ENCODE results near the gene GOT1. TPM values are rescaled to one million over a fixed set of nuclear protein-coding genes. Genes with fewer than 3 reads are reported as not detected.
A peak's percentile ranks its signal among the peaks of the same experiment; 100 is the strongest.

Gene GOT1
- total RNA-seq, 1 experiment from 2014 or later = 32.6 TPM

DNA sequence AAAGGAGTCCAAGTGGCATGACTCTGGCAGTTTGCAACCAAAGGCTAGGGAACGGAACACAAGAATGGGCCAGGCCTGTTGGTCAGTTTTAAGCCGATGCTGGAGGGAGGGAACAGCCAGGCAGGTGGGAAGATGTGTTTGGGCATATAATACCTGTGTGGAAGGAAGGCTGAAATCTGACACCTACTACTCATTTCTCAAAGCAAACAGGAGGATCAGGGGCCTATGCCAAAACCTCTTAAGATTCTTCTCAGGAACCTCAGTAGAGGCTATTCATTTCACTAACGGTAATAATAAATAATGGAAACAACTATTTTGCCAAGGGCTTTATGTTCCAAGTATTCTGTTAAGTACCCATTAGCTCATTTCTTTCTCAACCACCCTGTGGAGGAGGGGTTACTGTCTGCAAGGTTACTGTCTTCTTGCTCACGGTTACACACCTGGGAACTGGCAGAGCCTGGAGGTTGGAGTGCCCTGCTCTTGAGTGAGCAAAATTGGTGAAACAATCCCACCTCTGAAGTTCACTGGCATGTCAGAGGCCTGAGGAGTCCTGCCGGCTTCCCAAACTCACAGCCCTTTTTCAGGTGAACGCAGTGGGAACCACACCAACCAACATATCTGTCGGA lies 35.5 kb downstream of the GOT1 start:
- intact Hi-C loops (cut with micrococcal nuclease) = loop anchor here (1.0 kb wide), 1 partner anchor 35 kb away; the partner anchor contains the start of gene GOT1
- BruUV-seq (replicated peaks) = no TSS peak
- H3K79me2 ChIP-seq (ENCODE audit: low read length) = no peaks in the 10 kb centered on the region
- H3K4me3 ChIP-seq (ENCODE audit: low read length) = peak overlapping the region; percentile 43
- CTCF ChIA-PET = interaction anchor here (0.6 kb wide), 1 partner anchor 39 kb away, joined by 4 read pairs; no protein-coding TSS in a partner anchor
- no peaks in the 10 kb centered on the region for H3K27me3 ChIP-seq (ENCODE audit: low read length)
- H4K20me1 ChIP-seq (ENCODE audit: low read length) = no peaks in the 10 kb centered on the region
- TF ChIP-seq EZH2 (IDR thresholded peaks at IDR 0.05; ENCODE audit: low read length, unreplicated experiment) = no peak
- TF ChIP-seq, protein P1, sequence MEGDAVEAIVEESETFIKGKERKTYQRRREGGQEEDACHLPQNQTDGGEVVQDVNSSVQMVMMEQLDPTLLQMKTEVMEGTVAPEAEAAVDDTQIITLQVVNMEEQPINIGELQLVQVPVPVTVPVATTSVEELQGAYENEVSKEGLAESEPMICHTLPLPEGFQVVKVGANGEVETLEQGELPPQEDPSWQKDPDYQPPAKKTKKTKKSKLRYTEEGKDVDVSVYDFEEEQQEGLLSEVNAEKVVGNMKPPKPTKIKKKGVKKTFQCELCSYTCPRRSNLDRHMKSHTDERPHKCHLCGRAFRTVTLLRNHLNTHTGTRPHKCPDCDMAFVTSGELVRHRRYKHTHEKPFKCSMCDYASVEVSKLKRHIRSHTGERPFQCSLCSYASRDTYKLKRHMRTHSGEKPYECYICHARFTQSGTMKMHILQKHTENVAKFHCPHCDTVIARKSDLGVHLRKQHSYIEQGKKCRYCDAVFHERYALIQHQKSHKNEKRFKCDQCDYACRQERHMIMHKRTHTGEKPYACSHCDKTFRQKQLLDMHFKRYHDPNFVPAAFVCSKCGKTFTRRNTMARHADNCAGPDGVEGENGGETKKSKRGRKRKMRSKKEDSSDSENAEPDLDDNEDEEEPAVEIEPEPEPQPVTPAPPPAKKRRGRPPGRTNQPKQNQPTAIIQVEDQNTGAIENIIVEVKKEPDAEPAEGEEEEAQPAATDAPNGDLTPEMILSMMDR (conservative IDR thresholded peaks at IDR 0.05; ENCODE audit: low read depth, low read length) = no peak
- TF ChIP-seq EZH2phosphoT487 (IDR thresholded peaks at IDR 0.05; ENCODE audit: borderline replicate concordance, low read length) = no peak
- H3K27ac ChIP-seq (ENCODE audit: low read length) = peak overlapping the region; percentile 91
- ATAC-seq (peak; percentile 23), DNase-seq (peak; percentile 81)
- H3K4me2 ChIP-seq (ENCODE audit: low read length) = peak overlapping the region; percentile 73
- no peaks in the 10 kb centered on the region for H3K9me3 ChIP-seq (ENCODE audit: low read length)
- H3K36me3 ChIP-seq (ENCODE audit: low read depth, low read length) = peaks cover 15% of the 10 kb centered on the region; the same call in 1 of the 2 replicates
- no peaks in the 10 kb centered on the region for H3K9me2 ChIP-seq (replicated peaks; ENCODE audit: low read length)
- no peak overlapping the region for H2AFZ ChIP-seq (ENCODE audit: low read length)
- POLR2A ChIA-PET (ENCODE audit: unreplicated experiment) = no interaction called here
- H3K4me1 ChIP-seq (ENCODE audit: insufficient read depth, low read length) = peaks cover 58% of the 10 kb centered on the region
- peak overlapping the region; percentile 47 for H3K9ac ChIP-seq (ENCODE audit: low read length)
- peaks cover 7% of the 10 kb centered on the region for H3F3A ChIP-seq (ENCODE audit: low read length, unreplicated experiment)

DNA sequence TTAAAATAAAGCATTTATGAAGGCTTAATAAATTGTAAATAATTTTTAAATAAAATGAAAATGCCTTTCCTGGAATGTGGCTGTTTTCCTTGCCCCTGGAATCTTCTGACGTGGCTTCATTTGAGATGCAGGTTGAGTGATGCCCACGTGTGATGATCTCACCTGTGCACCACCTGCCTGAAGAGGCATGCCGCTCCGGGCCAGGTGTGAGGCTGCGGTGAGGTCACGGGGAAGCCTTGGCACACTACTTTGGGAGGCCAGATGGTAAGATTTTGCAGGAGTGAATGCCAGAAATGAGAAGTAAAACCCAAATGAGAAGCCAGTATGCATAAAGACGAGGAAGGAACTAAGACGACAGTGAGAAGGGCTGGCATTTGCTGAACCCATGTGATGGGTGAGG lies 36.2 kb downstream of the GOT1 start:
- peaks cover 58% of the 10 kb centered on the region for H3K4me1 ChIP-seq (ENCODE audit: insufficient read depth, low read length)
- no peak overlapping the region for H3K4me3 ChIP-seq (ENCODE audit: low read length)
- peaks cover 13% of the 10 kb centered on the region; the same call in 1 of the 2 replicates for H3K36me3 ChIP-seq (ENCODE audit: low read depth, low read length)
- intact Hi-C loops (cut with micrococcal nuclease) = no loop called here
- H3K9me2 ChIP-seq (replicated peaks; ENCODE audit: low read length) = no peaks in the 10 kb centered on the region
- no peaks in the 10 kb centered on the region for H3K27me3 ChIP-seq (ENCODE audit: low read length)
- peaks cover 7% of the 10 kb centered on the region for H3F3A ChIP-seq (ENCODE audit: low read length, unreplicated experiment)
- no peak for DNase-seq
- TF ChIP-seq EZH2 (IDR thresholded peaks at IDR 0.05; ENCODE audit: low read length, unreplicated experiment) = no peak
- no peak for TF ChIP-seq EZH2phosphoT487 (IDR thresholded peaks at IDR 0.05; ENCODE audit: borderline replicate concordance, low read length)
- ATAC-seq = no peak
- POLR2A ChIA-PET (ENCODE audit: unreplicated experiment) = no interaction called here
- no peaks in the 10 kb centered on the region for H3K9me3 ChIP-seq (ENCODE audit: low read length)
- H3K79me2 ChIP-seq (ENCODE audit: low read length) = no peaks in the 10 kb centered on the region
- H3K9ac ChIP-seq (ENCODE audit: low read length) = no peak overlapping the region
- no TSS peak for BruUV-seq (replicated peaks)
- H3K4me2 ChIP-seq (ENCODE audit: low read length) = peak overlapping the region; percentile 73
- peak overlapping the region; percentile 57 for H3K27ac ChIP-seq (ENCODE audit: low read length)
- no peak overlapping the region for H2AFZ ChIP-seq (ENCODE audit: low read length)
- CTCF ChIA-PET = interaction anchor here (0.6 kb wide), 2 partner anchors 35 to 39 kb away, joined by 3 to 4 read pairs; no protein-coding TSS in a partner anchor
- H4K20me1 ChIP-seq (ENCODE audit: low read length) = no peaks in the 10 kb centered on the region

DNA sequence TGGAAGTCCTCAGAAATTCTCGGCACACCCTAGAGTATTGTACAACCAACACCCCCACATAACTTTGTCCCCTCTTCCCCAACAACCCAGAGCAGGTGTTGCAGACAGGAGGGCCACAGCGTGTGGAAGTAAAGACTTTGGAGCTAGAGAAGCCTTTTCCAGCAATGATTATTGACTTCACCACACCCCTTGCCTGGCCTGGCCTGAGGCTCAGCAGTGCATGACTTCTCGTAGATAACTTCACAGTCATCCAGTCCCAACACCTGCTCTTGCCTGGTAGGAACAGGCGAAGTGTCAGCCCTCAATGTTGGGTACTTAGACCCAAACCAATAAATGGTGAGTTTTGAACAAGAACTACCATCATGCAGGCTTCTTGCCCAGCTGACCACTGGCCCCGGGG lies 36.7 kb downstream of the GOT1 start:
- Histone ChIP-seq H3K36me3 (ENCODE audit: low read depth, low read length) (peaks cover 7% of the 10 kb centered on the region; the same call in 1 of the 2 replicates), H3K27me3 (ENCODE audit: low read length) (no peaks in the 10 kb centered on the region), H2AFZ (ENCODE audit: low read length) (no peak overlapping the region), H3K9me3 (ENCODE audit: low read length) (no peaks in the 10 kb centered on the region), H4K20me1 (ENCODE audit: low read length) (no peaks in the 10 kb centered on the region), H3F3A (ENCODE audit: low read length, unreplicated experiment) (peaks cover 7% of the 10 kb centered on the region), H3K27ac (ENCODE audit: low read length) (no peak overlapping the region), H3K4me1 (ENCODE audit: insufficient read depth, low read length) (peaks cover 58% of the 10 kb centered on the region), H3K4me2 (ENCODE audit: low read length) (no peak overlapping the region), H3K4me3 (ENCODE audit: low read length) (no peak overlapping the region), H3K79me2 (ENCODE audit: low read length) (no peaks in the 10 kb centered on the region), H3K9me2 (replicated peaks; ENCODE audit: low read length) (no peaks in the 10 kb centered on the region), H3K9ac (ENCODE audit: low read length) (no peak overlapping the region)
- ChIA-PET POLR2A (ENCODE audit: unreplicated experiment) (no interaction called here), CTCF (interaction anchor here (0.6 kb wide), 1 partner anchor 36 kb away, joined by 3 read pairs; no protein-coding TSS in a partner anchor)
- no TSS peak for BruUV-seq (replicated peaks)
- ATAC-seq (no peak), DNase-seq (no peak)
- TF ChIP-seq, protein P1 (conservative IDR thresholded peaks at IDR 0.05; ENCODE audit: low read depth, low read length) = no peak
- TF ChIP-seq EZH2phosphoT487 (IDR thresholded peaks at IDR 0.05; ENCODE audit: borderline replicate concordance, low read length) (no peak), EZH2 (IDR thresholded peaks at IDR 0.05; ENCODE audit: low read length, unreplicated experiment) (no peak)
- intact Hi-C loops (cut with micrococcal nuclease) = loop anchor here (2.0 kb wide), 1 partner anchor 19 kb away; no protein-coding TSS in a partner anchor
